ENCODE measurements around the gene SYNE1.
"Not testable (repeated sequence)": the region's sequence is repeated elsewhere in the genome, so short reads cannot be mapped to it uniquely, and the experiment has no call there.

The SYNE1 gene, protein sequence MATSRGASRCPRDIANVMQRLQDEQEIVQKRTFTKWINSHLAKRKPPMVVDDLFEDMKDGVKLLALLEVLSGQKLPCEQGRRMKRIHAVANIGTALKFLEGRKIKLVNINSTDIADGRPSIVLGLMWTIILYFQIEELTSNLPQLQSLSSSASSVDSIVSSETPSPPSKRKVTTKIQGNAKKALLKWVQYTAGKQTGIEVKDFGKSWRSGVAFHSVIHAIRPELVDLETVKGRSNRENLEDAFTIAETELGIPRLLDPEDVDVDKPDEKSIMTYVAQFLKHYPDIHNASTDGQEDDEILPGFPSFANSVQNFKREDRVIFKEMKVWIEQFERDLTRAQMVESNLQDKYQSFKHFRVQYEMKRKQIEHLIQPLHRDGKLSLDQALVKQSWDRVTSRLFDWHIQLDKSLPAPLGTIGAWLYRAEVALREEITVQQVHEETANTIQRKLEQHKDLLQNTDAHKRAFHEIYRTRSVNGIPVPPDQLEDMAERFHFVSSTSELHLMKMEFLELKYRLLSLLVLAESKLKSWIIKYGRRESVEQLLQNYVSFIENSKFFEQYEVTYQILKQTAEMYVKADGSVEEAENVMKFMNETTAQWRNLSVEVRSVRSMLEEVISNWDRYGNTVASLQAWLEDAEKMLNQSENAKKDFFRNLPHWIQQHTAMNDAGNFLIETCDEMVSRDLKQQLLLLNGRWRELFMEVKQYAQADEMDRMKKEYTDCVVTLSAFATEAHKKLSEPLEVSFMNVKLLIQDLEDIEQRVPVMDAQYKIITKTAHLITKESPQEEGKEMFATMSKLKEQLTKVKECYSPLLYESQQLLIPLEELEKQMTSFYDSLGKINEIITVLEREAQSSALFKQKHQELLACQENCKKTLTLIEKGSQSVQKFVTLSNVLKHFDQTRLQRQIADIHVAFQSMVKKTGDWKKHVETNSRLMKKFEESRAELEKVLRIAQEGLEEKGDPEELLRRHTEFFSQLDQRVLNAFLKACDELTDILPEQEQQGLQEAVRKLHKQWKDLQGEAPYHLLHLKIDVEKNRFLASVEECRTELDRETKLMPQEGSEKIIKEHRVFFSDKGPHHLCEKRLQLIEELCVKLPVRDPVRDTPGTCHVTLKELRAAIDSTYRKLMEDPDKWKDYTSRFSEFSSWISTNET (N-terminal part only)

DNA sequence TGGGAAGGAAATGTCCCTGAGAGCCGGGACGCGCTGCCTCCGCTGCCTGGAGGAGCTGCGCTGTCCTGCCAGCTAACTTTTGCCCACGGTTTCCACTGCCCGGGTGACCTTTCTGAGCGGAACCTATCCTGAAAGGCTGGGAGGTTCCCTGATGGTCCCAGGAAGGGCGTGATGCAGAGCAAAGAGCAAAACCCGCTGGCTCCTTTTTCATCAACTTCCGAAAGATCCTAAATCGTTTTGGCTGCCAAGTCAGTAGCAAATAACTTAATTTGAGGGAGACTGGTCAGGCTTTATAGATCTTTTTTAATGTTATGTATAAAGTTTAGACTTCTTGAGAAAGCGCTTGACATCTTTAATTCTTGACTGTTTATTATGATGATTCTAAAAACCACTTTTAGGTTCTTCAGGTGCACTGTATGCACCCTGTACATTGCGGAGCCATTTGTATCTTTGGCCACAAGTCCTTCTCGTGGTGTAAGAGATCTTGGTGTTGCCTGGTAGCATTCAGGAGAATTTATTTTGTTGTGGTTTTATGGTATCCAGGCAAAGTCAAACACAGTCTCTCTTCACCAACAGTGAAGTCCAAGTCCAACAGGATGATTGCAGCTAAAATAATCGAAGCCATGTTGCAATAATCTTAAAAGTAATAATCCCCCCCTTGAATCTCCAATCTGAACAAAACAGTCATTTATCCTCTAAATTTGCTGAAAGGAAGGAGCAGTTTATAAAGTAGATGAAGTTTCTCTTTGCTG lies at the start of gene SYNE1:
Gene SYNE1 (minus strand): TSS at position 67 of the 752 bp plus-strand sequence. CDS start 9,031 bp downstream, outside the sequence.
- no peak for DNase-seq (ENCODE audit: low spot score)

DNA sequence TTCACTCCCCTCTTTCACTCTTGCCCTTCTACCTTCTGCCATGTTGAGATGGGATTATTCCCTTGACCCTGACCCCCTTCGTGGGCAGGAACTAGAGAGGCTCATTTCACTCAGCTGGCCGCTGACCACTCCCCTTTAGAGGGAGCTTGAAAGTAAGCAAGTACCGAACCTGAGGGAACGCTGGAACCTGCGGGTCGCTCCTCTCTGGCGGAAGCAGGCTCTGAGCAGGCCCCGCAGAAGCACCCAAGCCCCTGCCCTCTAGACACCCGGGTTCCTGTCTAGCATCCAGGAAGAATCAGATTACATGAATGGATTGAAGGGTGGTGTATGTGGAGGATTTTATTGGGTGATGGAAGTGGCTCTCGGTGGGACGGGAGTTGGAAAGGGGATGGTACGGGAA lies 48.7 kb upstream of the SYNE1 start:
- no peak for DNase-seq (ENCODE audit: low spot score)

GRCh38 chr6:152682935-152683334 lies 45.8 kb upstream of the SYNE1 start:
- DNase-seq (ENCODE audit: low spot score) = not testable (repeated sequence)

- no peak for DNase-seq (ENCODE audit: low spot score)
These were observed 45.0 kb upstream of the SYNE1 start for GRCh38 chr6:152682141-152682540.

DNA sequence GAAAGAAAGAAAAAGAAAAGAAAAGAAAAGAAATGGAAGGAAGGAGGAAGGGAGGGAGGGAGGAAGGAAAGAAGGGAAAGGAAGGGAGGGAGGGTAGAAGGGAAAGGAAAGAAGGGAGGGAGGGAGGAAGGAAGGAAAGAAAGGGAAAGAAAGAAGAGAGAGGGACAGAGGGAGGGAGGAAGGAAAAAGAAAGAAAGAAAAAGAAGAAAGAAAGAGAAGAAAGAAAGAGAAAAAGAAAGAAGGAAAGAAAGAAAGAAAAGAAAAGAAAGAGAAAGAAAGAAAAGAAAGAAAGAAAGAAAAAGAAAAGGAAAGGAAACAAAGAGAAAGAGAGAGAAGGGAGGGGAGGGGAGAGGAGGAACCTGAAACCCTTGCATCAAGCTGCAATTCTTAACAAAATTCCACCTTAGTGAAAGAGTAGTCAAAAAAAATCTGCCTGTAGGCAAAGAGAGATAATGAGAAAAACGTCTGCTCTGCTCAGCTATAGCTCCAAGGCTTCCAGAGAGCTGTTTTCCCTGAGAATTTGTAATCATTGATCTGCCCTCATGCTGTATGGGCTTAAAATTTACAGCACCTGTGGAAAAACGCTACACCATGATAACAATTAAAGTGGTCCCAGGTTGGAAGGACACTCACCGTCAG lies 43.8 kb upstream of the SYNE1 start:
- DNase-seq (ENCODE audit: low spot score) = no peak

DNA sequence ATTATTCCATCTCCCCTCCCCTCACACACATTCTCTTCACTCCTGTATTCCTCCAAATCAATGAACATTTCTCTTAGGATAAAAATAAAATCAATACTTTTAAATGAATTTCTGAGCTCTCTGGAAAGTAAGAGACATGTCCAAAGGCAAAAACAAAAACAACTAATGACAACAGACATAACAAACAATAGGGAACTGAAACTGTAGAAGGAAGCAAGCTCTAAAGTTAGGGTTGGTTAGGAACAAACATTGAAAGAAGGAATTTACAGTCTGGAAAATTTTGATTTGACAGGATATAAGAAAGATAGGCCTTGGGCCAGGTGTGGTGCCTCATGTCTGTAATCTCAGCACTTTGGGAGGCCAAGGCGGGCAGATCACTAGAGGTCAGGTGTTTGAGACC lies 43.0 kb upstream of the SYNE1 start:
- no peak for DNase-seq (ENCODE audit: low spot score)

GRCh38 chr6:152673236-152673635 lies 36.1 kb upstream of the SYNE1 start:
- DNase-seq (ENCODE audit: low spot score) = no peak

DNA sequence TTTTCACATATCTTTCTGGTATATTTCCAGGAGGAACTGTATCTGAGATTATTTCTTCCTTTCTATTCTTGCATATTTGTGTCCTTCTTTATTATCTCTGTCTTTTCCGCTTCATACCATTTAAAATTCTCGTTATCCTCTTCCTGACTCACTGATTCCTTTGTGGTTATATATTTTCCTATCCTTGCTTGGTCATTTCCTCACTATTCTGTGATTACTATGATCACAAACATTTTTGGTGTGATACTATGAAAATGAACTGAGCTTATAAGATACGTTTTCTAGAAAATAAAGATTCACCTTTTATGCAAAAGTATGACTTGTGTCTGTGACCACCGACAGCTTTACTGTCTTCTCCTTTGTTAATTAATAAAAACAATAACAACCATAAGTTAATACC lies 34.0 kb upstream of the SYNE1 start:
- DNase-seq (ENCODE audit: low spot score) = no peak

GRCh38 chr6:152669895-152670294 lies 32.7 kb upstream of the SYNE1 start:
- peak; percentile 20 for DNase-seq (ENCODE audit: low spot score)

GRCh38 chr6:152661776-152662175 lies 24.6 kb upstream of the SYNE1 start:
- no peak for DNase-seq (ENCODE audit: low spot score)

DNA sequence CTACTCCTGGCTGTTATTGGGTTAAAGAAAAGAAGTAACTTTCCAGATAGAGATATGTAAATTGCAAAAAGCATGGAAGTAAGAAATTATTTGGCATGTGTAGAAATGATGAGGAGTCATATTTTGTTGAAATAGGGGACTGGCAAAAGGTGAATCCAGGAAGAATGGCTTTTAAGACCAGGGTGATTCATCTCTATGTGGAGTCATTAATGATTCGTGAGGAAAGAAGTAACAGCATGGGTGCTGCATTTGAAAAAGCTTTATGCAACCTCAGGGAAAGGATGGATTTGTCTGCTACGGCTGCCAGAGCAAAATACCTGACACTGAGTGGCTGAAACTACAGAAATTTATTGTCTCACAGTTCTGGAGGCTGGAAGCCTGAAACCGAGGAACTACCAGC lies 14.8 kb upstream of the SYNE1 start:
- DNase-seq (ENCODE audit: low spot score) = no peak

DNA sequence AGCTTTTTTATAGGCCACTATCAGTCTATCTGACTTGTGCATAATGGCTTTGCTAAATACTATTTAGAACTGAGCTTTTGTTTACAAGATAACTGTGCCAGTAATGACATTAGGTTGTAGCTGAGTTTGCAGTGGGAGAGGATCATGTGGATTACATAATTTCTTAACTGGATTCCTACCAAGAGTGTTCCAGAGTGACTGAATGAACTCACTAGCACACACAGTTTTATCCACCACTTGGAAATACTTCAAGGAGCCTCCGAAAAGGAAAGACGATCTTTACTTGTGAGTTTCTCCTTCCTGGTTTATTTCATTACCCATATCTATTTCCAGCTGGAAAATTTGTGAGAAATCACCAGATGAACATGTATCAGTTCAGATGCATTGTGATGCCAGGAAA lies 10.9 kb upstream of the SYNE1 start:
- DNase-seq (ENCODE audit: low spot score) = no peak

DNA sequence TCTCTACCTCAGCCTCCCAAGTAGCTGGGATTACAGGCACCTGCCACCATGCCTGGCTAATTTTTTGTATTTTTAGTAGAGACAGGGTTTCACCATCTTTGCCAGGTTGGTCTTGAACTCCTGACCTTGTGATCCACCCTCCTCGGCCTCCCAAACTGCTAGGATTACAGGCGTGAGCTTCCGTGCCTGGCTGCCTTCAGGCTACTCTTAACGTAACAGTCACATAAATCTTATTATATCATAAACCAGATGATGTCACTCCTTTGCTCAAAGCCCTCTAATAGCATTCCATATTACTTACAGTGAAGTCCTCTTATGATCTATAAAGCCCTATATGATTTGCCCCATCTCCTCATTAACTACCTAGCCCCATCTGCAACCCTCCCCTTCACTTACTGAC lies 9.6 kb upstream of the SYNE1 start:
- DNase-seq (ENCODE audit: low spot score) = not testable (repeated sequence)

GRCh38 chr6:152642578-152643375 lies 5.6 kb upstream of the SYNE1 start:
- peak; percentile 59 for DNase-seq (ENCODE audit: low spot score)

DNA sequence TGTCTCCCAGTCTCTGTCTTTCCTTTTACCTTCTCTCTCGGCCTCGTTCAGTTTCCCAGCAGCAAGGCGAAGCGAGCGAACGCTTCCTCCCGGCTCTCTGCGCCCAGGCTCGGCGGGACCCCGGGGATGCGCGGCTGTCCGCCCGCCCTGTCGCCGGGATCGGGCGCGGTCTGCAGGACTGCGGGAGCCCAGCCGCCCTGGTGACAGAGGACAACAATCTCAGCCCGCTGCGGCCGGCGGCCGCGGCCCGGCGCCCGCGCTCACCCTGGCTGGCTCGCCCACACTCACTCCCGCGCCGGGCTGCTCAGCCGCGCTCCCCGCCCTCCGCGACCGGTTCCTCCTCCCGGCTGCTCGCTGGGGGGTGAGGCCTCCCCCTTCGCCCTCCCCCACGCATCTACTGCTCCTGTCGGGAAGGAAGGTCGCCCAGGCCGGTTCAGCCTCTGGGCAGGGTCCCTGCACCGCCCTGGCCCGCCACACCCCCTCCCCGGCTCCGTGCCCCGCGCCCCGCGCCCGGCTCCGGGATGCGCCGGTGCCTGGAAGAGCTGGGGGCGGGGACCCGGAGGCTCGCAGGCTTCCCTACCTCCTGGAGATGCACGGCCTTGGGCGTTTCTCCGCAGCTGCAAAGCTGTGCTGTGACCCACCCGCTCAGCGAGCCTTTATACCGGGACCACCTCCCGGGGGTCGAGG lies 410 bp downstream of the SYNE1 start:
- no peak for DNase-seq (ENCODE audit: low spot score)

DNA sequence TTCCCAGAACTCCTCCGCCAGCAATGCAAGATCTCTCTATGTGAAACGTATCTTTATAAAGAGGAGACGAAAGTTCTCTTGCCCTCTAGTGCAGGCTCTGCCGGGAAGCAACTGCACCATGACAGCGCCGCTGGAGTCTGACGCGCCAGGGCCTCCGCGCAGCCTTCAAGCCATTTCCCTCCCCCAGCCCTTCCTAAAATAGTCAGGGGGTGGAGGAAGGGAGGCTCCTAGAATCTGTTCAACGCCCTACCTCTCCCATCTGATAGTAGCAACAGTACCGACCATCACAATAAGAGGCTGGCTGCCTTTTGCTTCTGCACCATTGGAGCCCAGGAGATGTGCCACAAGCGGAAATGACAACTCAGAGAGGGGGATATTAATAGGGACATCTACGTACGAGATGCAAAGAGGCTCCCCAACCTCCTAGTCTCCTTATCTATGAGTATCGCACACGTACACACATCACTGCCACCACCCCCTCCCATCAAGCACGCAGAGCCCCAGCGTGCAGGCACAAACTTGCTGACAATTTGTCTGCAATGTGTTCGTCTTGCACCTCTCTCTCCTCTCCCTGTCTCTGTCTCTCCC lies 1.0 kb downstream of the SYNE1 start:
- no peak for DNase-seq (ENCODE audit: low spot score)

GRCh38 chr6:152634773-152635172 lies 2.4 kb downstream of the SYNE1 start:
- no peak for DNase-seq (ENCODE audit: low spot score)

- no peak for DNase-seq (ENCODE audit: low spot score)
These were observed 4.9 kb downstream of the SYNE1 start for GRCh38 chr6:152632121-152632782.

DNA sequence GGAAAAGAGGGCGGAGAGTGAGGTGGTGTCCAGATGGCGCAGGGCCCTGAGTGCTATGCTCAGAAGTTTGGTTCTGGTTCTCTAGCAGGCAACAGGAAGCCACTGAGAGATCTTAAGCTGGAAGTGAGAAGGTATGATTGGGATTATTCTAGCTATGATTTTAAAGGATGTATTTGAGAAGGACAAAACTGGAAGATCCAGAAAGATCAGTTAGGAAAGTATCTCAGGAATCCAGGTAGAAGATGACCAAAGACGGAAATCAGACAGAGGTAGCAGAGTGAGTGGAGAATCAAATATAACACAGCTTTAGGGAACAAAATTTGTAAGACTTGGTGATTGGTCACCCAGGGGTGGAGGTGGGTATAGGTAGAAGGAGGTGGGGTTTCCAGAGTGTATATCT lies 5.8 kb downstream of the SYNE1 start:
- DNase-seq (ENCODE audit: low spot score) = no peak

Data from NAMALWA (cell line).